Breast epithelium (tissue), 3 donors: Measurements from ENCODE around the gene FHIT.

Experiments used
- CTCF ChIP-seq, 3 donors: fragments of 450-650 bp; IDR thresholded peaks; one replicate each; pipeline ENCODE4 v1.5.1; 2016 to 2017; ENCODE audit warnings: antibody characterized with exemption in 3 of 3, mild to moderate bottlenecking in 3 of 3, moderate library complexity in 3 of 3
- POLR2A ChIP-seq: fragments of 450-650 bp; IDR thresholded peaks from one replicate; pipeline ENCODE4 v1.6.1; 2016; ENCODE audit warnings: antibody characterized with exemption, mild to moderate bottlenecking, moderate library complexity
- POLR2AphosphoS5 ChIP-seq, 3 donors: sonication (generic); formaldehyde crosslinking; IDR thresholded peaks; one replicate each; pipeline ENCODE4 v1.6.1; 2017; ENCODE audit warnings: antibody characterized with exemption in 3 of 3

GRCh38 chr3:60633644-60634043, 617.6 kb downstream of the FHIT start:
- TF ChIP-seq CTCF (IDR thresholded peaks at IDR 0.05) (no peak), POLR2A (no peak), POLR2AphosphoS5 (IDR thresholded peaks at IDR 0.05) (no peak)
